MM.1S (cell line): ENCODE data around the gene SPATS1.

ENCODE experiments used
- DNase-seq: peaks from one replicate; pipeline ENCODE4 v3.0.0-alpha.2; 2015
- H2AFZ ChIP-seq: fragments of 300-600 bp; sonication (generic); 2 replicates; pipeline ENCODE4 v1.6.0; 2016; ENCODE audit warnings: antibody characterized with exemption, low read length
- H3F3A ChIP-seq: fragments of 300-600 bp; sonication (generic); 2 replicates; pipeline ENCODE4 v1.6.1; 2016; ENCODE audit warnings: mild to moderate bottlenecking, antibody characterized with exemption, low read length, moderate library complexity, mixed read lengths; ENCODE audit not compliant: insufficient read depth
- H3K27ac ChIP-seq: fragments of 300-600 bp; sonication (generic); 2 replicates; pipeline ENCODE4 v1.5.1; 2016; ENCODE audit warnings: mild to moderate bottlenecking, low read length
- H3K27me3 ChIP-seq: fragments of 300-600 bp; sonication (generic); replicated peaks from 2 replicates; pipeline ENCODE4 v1.6.0; 2016; ENCODE audit warnings: low read length; ENCODE audit not compliant: insufficient read depth
- H3K36me3 ChIP-seq: fragments of 300-600 bp; sonication (generic); replicated peaks from 2 replicates; pipeline ENCODE4 v1.6.1; 2016; ENCODE audit warnings: mild to moderate bottlenecking, low read length, mixed read lengths; ENCODE audit not compliant: insufficient read depth
- H3K4me1 ChIP-seq: fragments of 300-600 bp; sonication (generic); 2 replicates; pipeline ENCODE4 v1.6.1; 2016; ENCODE audit warnings: low read length, mixed read lengths
- H3K4me2 ChIP-seq: fragments of 300-600 bp; sonication (generic); 2 replicates; pipeline ENCODE4 v1.6.0; 2016; ENCODE audit warnings: low read depth, low read length
- H3K4me3 ChIP-seq: fragments of 300-600 bp; sonication (generic); 2 replicates; pipeline ENCODE4 v1.5.1; 2016; ENCODE audit warnings: low read length, mixed read lengths
- H3K79me2 ChIP-seq: fragments of 300-600 bp; sonication (generic); 2 replicates; pipeline ENCODE4 v1.6.1; 2016; ENCODE audit warnings: mixed run types, low read length, mixed read lengths
- H3K9ac ChIP-seq: fragments of 300-600 bp; sonication (generic); 2 replicates; pipeline ENCODE4 v1.6.1; 2016; ENCODE audit warnings: low read length, mixed read lengths
- H3K9me2 ChIP-seq: fragments of 300-600 bp; sonication (generic); replicated peaks from 2 replicates; pipeline ENCODE4 v1.6.1; 2016; ENCODE audit warnings: mild to moderate bottlenecking, low read length, mixed read lengths; ENCODE audit not compliant: insufficient read depth
- H3K9me3 ChIP-seq: fragments of 300-600 bp; sonication (generic); replicated peaks from 2 replicates; pipeline ENCODE4 v1.6.1; 2016; ENCODE audit warnings: mild to moderate bottlenecking, low read length, mixed read lengths; ENCODE audit not compliant: insufficient read depth
- H4K20me1 ChIP-seq: fragments of 300-600 bp; sonication (generic); 2 replicates; pipeline ENCODE4 v1.6.1; 2016; ENCODE audit warnings: mild to moderate bottlenecking, low read length, moderate library complexity, mixed read lengths; ENCODE audit not compliant: insufficient read depth
- EZH2 ChIP-seq: fragments of 300-600 bp; sonication (generic); optimal IDR thresholded peaks from 2 replicates; pipeline ENCODE3; 2017; ENCODE audit warnings: low read depth, mild to moderate bottlenecking, antibody characterized with exemption, low read length, mixed read lengths
- EZH2phosphoT487 ChIP-seq: fragments of 300-600 bp; sonication (generic); IDR thresholded peaks from 2 replicates; pipeline ENCODE4 v1.6.1; 2018; ENCODE audit warnings: antibody characterized with exemption, low read length
- TF ChIP-seq, protein P1 (sequence below): fragments of 300-600 bp; sonication (generic); IDR thresholded peaks from 2 replicates; pipeline ENCODE4 v1.5.1; 2016; ENCODE audit warnings: antibody characterized with exemption, low read length, mixed read lengths

SPATS1 gene

GRCh38 chr6:44329858-44330257 is 12.6 kb upstream of the SPATS1 start:
- Histone ChIP-seq H3K27ac (no peak overlapping the region), H3K9me3 (no peaks in the 10 kb centered on the region), H3K79me2 (no peaks in the 10 kb centered on the region), H2AFZ (no peak overlapping the region), H3K4me3 (no peak overlapping the region), H4K20me1 (no peaks in the 10 kb centered on the region), H3K4me1 (no peaks in the 10 kb centered on the region), H3K9ac (no peak overlapping the region), H3F3A (no peaks in the 10 kb centered on the region), H3K9me2 (no peaks in the 10 kb centered on the region), H3K27me3 (0 out of 2 replicates have a peak, but pooled peaks cover 8% of the 10 kb centered on the region), H3K4me2 (no peak overlapping the region), H3K36me3 (no peaks in the 10 kb centered on the region)
- no peak for DNase-seq
- TF ChIP-seq EZH2 (no peak), EZH2phosphoT487 (no peak)
- TF ChIP-seq, protein P1, sequence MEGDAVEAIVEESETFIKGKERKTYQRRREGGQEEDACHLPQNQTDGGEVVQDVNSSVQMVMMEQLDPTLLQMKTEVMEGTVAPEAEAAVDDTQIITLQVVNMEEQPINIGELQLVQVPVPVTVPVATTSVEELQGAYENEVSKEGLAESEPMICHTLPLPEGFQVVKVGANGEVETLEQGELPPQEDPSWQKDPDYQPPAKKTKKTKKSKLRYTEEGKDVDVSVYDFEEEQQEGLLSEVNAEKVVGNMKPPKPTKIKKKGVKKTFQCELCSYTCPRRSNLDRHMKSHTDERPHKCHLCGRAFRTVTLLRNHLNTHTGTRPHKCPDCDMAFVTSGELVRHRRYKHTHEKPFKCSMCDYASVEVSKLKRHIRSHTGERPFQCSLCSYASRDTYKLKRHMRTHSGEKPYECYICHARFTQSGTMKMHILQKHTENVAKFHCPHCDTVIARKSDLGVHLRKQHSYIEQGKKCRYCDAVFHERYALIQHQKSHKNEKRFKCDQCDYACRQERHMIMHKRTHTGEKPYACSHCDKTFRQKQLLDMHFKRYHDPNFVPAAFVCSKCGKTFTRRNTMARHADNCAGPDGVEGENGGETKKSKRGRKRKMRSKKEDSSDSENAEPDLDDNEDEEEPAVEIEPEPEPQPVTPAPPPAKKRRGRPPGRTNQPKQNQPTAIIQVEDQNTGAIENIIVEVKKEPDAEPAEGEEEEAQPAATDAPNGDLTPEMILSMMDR: no peak

GRCh38 chr6:44332585-44332984 is 9.9 kb upstream of the SPATS1 start:
- H3K4me3 ChIP-seq: no peak overlapping the region
- H4K20me1 ChIP-seq: no peaks in the 10 kb centered on the region
- no peaks in the 10 kb centered on the region for H3F3A ChIP-seq
- TF ChIP-seq EZH2 (no peak), EZH2phosphoT487 (no peak)
- TF ChIP-seq, protein P1: no peak
- H3K27me3 ChIP-seq: 0 out of 2 replicates have a peak, but pooled peaks cover 8% of the 10 kb centered on the region
- peaks cover 4% of the 10 kb centered on the region; the same call in 1 of the 2 replicates for H3K4me1 ChIP-seq
- H3K9me2 ChIP-seq: no peaks in the 10 kb centered on the region
- no peak overlapping the region for H3K9ac ChIP-seq
- no peaks in the 10 kb centered on the region for H3K36me3 ChIP-seq
- no peaks in the 10 kb centered on the region for H3K79me2 ChIP-seq
- H3K27ac ChIP-seq: no peak overlapping the region
- no peak overlapping the region for H3K4me2 ChIP-seq
- H2AFZ ChIP-seq: no peak overlapping the region
- H3K9me3 ChIP-seq: no peaks in the 10 kb centered on the region
- DNase-seq: no peak

DNA sequence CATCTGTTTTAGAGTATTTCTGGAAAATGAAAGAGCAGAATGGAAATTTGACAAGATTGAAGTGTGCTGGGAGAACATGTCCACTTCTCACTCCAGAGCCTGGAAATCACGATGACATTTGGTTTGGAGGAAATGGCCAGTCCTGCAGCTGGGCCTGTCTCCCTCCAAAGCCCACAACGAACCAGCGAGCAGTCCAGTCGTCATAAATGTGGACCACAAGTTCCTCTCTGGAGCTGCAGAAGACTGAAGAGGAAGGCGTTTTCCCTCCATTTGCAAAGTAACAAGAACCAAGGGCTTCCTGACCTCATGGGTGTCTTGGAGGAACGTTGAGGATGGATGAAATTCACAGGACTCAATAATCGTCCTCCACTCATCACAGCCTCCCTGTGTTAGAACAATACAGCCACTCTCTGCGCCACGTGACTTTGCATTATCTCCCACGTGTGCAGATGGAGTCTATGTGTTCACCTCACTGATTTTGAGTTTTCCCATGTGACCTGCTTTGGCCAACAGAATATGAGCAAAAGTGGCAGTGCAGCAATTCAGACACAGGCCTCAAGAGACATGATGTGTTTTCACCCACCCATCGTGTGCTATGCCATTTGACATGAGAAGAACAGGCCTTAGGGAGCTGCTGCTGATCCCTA is 9.1 kb upstream of the SPATS1 start:
- no peak for TF ChIP-seq EZH2phosphoT487
- no peak for TF ChIP-seq EZH2
- TF ChIP-seq, protein P1: no peak
- H3K36me3 ChIP-seq: no peaks in the 10 kb centered on the region
- peaks cover 4% of the 10 kb centered on the region; the same call in 1 of the 2 replicates for H3K4me1 ChIP-seq
- H3K4me3 ChIP-seq: no peak overlapping the region
- no peak overlapping the region for H3K4me2 ChIP-seq
- no peaks in the 10 kb centered on the region for H4K20me1 ChIP-seq
- H3K27me3 ChIP-seq: 0 out of 2 replicates have a peak, but pooled peaks cover 8% of the 10 kb centered on the region
- H3K9me2 ChIP-seq: no peaks in the 10 kb centered on the region
- no peak overlapping the region for H2AFZ ChIP-seq
- H3K27ac ChIP-seq: no peak overlapping the region
- no peaks in the 10 kb centered on the region for H3F3A ChIP-seq
- H3K9me3 ChIP-seq: no peaks in the 10 kb centered on the region
- H3K79me2 ChIP-seq: no peaks in the 10 kb centered on the region
- DNase-seq: no peak
- no peak overlapping the region for H3K9ac ChIP-seq
